EH (cell line): ENCODE measurements around the gene AQP12B.

Experiments
- DNase-seq: peaks from one replicate; pipeline ENCODE4 v3.0.0-alpha.2; 2015; ENCODE audit warnings: low read depth

AQP12B gene

DNA sequence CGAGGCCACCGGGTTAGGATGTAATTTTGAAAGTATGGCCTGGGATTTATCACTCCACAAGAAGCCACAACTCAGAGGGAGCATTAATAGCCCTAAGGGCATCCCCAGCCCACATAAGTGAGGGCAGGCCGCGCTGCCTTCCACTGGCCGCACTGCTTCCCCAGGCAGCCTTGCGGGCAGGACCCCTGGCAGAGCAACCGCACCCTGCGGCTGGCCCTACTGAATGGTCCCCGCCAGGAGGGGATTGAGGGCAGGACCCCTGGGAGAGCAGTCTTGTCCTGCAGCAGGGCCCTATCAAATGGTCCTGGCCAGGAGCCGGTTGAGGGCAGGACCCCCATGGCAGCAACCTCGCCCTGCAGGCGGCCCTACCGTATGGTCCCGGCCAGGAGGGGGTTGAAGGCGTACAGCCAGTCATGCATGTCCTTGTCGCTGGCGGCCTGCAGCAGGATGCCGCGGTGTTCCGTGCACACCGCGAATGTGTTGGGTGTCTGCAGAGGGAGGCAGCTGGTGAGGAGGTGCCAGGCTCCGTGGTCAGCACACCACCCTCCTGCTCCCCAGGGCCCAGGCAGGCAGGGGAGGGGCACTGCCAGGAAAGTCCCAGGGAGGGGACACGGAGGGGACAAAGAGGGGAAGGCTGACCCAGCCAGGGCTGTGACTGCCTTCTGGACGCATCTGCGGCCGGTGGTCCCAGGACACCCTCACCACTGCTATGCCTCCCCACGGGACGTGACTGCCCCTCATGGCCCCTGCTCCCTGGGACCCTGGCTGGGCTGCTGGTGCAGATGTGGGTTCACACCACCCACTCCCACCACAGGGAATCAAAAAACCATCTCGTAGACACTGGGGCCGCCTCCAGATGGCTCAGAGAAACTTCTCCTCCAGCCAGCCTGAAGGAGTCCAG lies 35.2 kb upstream of the AQP12B start:
- DNase-seq = no peak

- DNase-seq = no peak
These were observed 34.5 kb upstream of the AQP12B start for GRCh38 chr2:240717181-240717641.

GRCh38 chr2:240716130-240716798 lies 33.6 kb upstream of the AQP12B start:
- DNase-seq = no peak

DNA sequence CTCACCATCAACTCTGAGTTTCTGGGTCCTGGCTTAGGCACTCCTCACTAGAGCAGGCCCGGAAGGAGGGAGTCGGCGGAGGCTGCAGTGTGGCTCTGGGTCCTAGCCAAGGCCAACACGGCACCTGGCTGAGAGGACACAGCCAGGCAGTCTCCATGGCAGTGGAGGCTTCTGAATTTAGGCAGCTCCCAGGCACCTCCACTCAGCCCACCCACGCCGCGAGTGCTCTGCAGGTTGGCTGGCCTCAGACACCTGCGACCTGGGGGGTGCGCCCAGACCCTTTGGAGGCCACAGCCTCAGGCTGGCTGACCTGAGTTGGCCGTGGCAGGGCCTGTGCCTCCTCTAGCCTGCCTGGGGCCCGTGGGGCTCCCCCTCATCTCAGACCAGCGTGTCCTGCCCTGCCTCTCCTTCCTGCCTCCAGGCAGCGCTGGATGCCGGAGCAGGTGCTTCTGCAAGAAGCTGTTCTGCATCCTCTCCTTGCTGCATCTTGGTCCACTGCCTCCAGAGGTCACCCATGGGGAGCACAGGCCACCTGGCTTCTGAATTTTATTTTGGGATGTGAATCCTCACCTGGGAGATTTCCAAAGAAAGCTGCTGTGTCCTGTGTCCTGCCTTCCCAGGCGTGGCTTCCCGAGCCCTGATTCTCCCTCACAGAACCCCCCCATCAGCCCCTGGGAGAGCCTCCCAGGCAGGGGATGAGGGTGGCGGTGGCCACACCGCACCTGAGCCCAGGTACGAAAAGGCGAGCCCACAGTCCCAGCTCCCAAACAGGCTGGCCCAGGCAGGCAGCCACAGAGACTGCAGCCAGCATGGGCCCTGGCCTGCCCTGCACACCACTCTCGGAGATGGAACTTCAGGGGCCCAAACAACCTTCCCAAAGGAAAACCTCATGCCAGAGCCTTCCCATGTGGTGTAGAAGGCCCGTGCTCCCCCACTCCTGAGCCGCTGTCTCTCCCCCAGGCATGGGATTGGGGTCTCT lies 32.4 kb upstream of the AQP12B start:
- no peak for DNase-seq

GRCh38 chr2:240713928-240714746 lies 31.5 kb upstream of the AQP12B start:
- DNase-seq = no peak

DNA sequence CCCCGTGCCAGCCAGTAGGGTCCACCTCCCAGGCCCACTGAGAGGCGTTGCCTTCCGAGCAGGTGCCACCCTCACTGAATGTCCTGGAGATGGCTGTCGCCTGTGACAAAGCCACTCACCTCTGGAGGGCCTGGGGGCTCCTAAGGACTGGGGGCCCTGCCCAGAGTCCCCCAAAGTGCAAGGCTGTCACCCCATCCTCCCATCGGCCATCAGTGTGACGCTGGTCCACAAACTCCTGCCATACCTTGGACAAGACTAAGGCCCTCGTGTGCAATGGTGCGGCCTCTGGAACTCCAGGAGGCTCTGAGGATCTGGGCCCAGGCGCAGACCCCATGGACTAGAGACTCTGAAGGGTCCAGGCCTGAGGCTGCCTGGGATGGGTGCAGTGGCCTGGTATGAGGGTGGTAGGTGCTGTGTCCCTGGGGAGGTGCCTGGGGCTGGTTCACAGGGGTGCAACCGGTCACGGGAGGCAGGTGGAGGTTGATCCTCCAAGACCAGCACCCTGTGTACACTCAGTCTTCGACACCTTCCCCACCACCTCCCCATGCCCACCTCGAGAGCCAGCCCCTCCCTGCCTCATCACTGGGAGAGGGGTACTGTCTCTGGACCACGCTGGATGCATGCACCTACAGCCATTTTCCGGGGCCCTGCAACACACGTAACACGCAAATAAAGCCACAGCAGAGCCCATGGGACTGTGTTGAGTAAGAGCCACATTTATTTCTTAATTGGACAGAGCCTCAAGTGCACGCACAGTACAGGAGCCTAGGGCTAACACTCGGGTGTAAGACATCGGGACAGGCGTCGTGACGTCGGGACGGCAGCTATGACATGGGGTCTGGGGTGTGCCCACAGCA lies 30.6 kb upstream of the AQP12B start:
- DNase-seq = no peak

GRCh38 chr2:240712121-240712520 lies 29.4 kb upstream of the AQP12B start:
- no peak for DNase-seq

DNA sequence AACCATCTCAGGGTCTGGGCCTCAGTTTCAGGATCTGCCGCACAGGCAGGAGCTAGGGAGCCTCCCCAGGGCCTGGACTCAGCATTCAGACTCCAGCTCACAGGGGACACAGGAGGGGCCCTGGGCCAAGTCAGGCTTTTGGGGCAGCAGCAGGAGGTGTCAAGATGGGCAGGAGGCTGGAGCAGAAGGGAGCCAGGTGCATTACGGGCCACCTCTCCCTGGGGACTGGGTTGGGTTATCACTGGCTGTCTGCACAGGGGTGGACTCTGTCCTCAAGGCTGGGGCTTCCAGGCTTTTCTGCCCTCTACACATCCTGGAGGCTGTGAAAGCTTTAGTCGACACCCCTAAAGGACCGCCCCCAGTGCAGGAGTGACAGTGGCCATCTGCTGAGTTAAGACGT lies 29.0 kb upstream of the AQP12B start:
- DNase-seq = no peak

- no peak for DNase-seq
These were observed 28.6 kb upstream of the AQP12B start for GRCh38 chr2:240711296-240711695.

- no peak for DNase-seq
These were observed 25.8 kb upstream of the AQP12B start for GRCh38 chr2:240708457-240708856.

- no peak for DNase-seq
These were observed 25.1 kb upstream of the AQP12B start for GRCh38 chr2:240707821-240708220.

DNA sequence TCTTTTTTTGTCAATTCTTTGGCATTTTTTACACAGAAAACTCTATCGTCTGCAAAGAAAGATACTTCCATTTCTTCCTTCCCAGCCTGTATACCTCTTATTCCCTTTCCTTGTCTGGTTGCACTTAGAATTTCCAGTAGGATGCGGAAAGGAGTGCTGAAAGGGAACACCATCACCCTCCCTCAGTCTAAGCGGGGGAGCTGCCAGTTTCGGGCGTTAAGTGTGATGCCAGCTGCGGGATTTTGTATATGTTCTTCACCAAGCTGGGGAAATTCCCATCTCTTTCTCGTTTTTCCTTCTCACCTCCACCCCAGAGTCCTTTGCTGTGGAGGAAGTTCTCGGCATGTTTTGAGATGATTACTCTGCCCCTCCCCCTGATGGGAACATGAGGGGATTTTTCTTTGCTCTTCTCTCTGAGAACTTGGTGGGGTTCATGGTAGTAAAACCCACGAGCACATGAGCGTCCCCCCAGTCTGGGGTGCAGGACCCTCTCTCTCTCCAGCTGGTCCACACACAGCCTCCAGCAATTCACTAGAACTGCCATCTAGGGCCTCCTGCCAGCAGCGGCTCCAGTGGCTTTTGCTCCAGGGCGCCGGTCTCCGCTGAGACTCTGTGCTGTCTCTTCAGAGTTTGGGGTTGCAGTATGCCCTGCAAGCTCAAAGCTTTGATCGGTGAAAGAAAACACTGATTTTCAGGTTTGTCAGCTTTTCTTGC lies 24.5 kb upstream of the AQP12B start:
- DNase-seq = no peak

DNA sequence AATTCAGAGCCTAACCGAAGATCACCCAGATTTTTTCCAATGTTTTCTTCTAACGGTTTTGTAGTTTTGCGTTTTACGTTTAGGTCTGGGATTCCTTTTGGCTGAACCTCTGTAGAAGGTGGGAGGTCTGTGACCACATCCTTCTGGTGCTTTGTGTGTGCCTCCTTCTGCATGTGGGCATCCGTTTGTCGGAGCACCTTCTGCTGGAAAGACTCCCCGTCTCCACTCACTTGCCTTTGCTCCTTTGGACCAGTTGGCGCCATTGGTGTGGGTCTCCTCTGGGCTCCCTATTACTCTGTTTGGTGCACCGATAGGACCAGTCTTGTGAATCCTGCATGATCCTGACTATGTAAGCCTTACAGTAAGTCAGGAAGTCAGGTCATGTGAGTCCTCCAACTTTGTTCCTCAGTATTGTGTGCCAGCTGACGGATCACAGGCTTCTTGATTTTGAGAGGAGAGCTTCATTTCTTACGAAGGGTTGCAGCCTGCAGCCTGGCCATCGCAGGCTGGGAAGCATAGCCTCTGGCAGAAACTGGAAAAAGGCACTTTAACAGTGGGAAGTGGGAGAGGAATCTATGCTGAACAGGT lies 22.6 kb upstream of the AQP12B start:
- DNase-seq = no peak

GRCh38 chr2:240704651-240705050 lies 22.0 kb upstream of the AQP12B start:
- no peak for DNase-seq

GRCh38 chr2:240703417-240704341 lies 21.0 kb upstream of the AQP12B start:
- DNase-seq = no peak

DNA sequence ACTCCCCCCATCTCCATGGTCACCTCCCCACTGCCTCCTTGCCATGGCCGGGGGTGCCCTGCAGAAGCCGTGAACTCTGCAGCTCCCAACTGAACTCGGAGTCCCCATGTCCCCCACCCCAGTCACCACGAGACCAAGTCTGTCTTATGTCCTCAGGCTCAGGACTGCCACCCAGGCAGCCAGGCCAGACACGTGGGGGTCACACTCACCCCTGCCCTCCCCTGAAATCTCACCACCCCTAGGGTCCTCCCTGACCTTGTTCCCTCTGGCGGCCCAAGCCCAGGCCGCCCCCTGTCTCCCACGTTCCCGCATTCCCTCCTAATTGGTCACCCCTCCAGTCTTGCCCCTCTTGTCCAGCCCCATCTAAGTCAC lies 19.9 kb upstream of the AQP12B start:
- DNase-seq = no peak

GRCh38 chr2:240701736-240702639 lies 19.3 kb upstream of the AQP12B start:
- DNase-seq = no peak
